Mononuclear cell (primary cell): ENCODE measurements around the gene ATAD2B. TPM values are rescaled to one million over a fixed set of nuclear protein-coding genes. Genes with fewer than 3 reads are reported as not detected.
"Not testable (repeated sequence)": the region's sequence is repeated elsewhere in the genome, so short reads cannot be mapped to it uniquely, and the experiment has no call there.

Source experiments
- H3K27me3 ChIP-seq: 2 replicates; pipeline ENCODE4 v1.6.0; 2011; ENCODE audit warnings: low read length, control low read depth; ENCODE audit not compliant: insufficient read depth
- H3K4me1 ChIP-seq: 2 replicates; pipeline ENCODE4 v1.5.1; 2011; ENCODE audit warnings: mild to moderate bottlenecking, low read length, control low read depth; ENCODE audit not compliant: insufficient read depth
- H3K4me3 ChIP-seq: 2 replicates; pipeline ENCODE4 v1.5.1; 2011; ENCODE audit warnings: mild to moderate bottlenecking, low read length, moderate library complexity
- H3K9me3 ChIP-seq: 2 replicates; pipeline ENCODE4 v1.5.1; 2011; ENCODE audit warnings: low read depth, mild to moderate bottlenecking, control low read depth, low read length
- total RNA-seq: library from RNA; depleted of rRNA; stranded (reverse); fragments of >200 nt; gene quantifications from one replicate; pipeline ENCODE4 v1.2.3, GENCODE V29; 2012

The ATAD2B gene
- total RNA-seq, 1 donor, result 55.2 TPM

DNA sequence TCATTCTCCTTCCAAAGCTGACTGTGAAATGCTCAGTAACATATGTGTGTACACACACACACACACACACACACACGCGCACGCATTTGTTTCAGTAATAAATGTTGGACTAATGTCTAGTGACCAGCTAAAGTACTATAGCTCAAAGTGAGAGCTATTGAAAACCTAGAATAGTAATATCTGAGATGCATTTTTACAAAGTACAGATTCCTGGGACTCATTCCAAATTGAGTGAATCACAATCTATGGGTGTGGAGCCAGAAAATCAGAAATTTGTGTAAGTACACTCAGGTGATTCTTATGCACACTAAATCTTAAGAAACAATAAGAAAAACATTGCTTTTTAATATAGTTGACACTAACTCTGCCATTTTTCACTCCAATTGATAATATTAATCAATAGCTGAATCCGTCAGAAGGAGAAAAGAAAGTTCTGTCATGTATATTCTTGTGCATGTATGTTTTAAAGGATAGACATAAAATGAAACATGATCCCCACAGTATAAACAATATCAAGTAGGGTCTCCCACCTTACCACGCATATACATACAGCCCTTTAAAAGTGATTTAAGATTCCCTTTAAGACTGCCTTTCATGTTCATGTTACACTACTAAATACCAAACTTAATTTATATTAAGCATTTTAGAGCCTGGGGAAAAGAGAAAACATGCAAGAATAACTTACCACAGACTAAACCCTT, 123.5 kb downstream of the ATAD2B start:
- H3K9me3 ChIP-seq, result no peaks in the 10 kb centered on the region
- H3K4me3 ChIP-seq, result no peak overlapping the region
- no peaks in the 10 kb centered on the region for H3K27me3 ChIP-seq
- H3K4me1 ChIP-seq, result no peaks in the 10 kb centered on the region

DNA sequence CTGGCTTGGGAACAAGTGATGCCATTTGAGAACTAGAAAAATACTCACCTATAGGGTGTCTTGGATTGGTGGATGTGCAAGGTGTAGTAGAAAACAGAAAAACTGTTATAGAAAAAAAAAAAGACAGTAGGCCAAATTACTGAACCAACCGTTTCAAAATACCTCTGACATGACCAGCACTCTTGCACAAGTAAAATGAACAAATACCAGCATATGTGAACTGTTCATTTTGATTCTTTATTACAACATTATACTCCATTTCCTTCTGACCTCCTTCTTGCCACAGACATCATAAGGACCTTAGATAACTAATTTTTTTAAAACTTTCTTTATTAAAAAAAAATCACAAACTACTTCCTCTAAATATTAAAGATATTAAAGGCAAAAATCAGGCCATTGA, 125.5 kb downstream of the ATAD2B start:
- H3K4me3 ChIP-seq, result no peak overlapping the region
- no peaks in the 10 kb centered on the region for H3K4me1 ChIP-seq
- H3K9me3 ChIP-seq, result no peaks in the 10 kb centered on the region
- no peaks in the 10 kb centered on the region for H3K27me3 ChIP-seq

DNA sequence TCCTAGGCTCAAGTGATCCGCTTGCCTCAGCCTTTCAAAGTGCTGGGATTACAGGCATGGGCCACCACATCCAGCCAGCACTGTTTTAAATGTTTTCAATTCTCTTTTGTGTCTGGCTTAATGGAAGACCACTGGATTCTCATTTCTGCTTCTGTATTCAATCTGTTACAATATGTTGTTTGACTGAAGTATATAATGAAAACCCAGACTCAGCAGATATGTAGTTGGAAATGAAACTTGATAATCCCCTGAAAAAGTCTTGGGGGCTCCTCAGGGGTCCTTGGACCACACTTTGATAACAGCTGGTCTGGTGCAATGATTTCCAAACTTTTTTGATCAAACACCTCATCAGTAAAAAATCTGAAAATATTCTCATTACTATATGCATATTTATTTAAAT, 132.7 kb downstream of the ATAD2B start:
- Histone ChIP-seq H3K9me3 (no peaks in the 10 kb centered on the region), H3K27me3 (no peaks in the 10 kb centered on the region), H3K4me3 (no peak overlapping the region), H3K4me1 (no peaks in the 10 kb centered on the region)

DNA sequence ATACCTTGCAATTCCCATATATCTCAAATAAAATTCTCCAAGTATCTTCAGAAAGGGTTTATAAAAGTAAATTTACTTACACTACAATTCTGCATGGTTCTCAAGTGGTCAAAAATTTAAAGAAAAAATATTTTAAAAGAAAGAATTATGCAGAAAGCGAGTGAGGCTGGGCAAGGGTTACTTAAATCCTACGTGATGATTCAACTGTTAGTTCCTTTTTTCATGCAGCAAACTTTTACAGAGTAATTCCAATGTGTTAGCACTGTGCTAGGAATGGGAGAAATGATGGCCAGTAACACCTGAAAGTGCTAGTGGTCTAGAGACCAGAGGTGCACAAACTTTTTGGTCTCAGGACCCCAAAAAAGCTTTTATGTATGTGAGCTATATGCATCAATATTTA, 133.4 kb downstream of the ATAD2B start:
- Histone ChIP-seq H3K4me1 (no peaks in the 10 kb centered on the region), H3K4me3 (no peak overlapping the region), H3K27me3 (no peaks in the 10 kb centered on the region), H3K9me3 (no peaks in the 10 kb centered on the region)

- peaks cover 6% of the 10 kb centered on the region for H3K4me1 ChIP-seq
- no peaks in the 10 kb centered on the region for H3K9me3 ChIP-seq
- no peaks in the 10 kb centered on the region for H3K27me3 ChIP-seq
- no peak overlapping the region for H3K4me3 ChIP-seq
Observed at GRCh38 chr2:23791030-23791429, 135.9 kb downstream of the ATAD2B start.

DNA sequence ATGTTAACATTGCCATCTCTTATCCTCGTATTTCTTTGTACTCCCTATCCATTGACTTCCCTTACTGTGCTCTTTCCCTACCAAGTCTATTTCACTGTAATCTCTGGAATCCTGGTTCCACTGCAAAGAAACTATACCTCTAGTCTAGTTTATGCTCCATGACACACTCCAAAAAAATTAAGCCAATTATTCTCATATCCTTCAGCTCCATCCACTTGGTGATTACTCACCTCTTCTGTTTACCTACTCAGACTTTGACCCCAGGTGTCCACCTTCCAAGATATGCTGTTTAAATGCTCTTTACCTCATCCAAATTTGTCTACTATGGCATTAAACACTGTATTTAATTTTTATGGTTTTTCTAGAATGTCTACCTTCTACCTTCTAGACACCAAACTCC, 137.9 kb downstream of the ATAD2B start:
- Histone ChIP-seq H3K27me3 (no peaks in the 10 kb centered on the region), H3K9me3 (no peaks in the 10 kb centered on the region), H3K4me3 (no peak overlapping the region), H3K4me1 (peaks cover 6% of the 10 kb centered on the region)

GRCh38 chr2:23788100-23788499, 138.8 kb downstream of the ATAD2B start:
- H3K4me3 ChIP-seq, result no peak overlapping the region
- H3K27me3 ChIP-seq, result no peaks in the 10 kb centered on the region
- no peaks in the 10 kb centered on the region for H3K9me3 ChIP-seq
- peaks cover 6% of the 10 kb centered on the region for H3K4me1 ChIP-seq

- Histone ChIP-seq H3K4me3 (no peak overlapping the region), H3K4me1 (peaks cover 6% of the 10 kb centered on the region), H3K27me3 (no peaks in the 10 kb centered on the region), H3K9me3 (no peaks in the 10 kb centered on the region)
Observed at GRCh38 chr2:23784971-23785370, 142.0 kb downstream of the ATAD2B start.

DNA sequence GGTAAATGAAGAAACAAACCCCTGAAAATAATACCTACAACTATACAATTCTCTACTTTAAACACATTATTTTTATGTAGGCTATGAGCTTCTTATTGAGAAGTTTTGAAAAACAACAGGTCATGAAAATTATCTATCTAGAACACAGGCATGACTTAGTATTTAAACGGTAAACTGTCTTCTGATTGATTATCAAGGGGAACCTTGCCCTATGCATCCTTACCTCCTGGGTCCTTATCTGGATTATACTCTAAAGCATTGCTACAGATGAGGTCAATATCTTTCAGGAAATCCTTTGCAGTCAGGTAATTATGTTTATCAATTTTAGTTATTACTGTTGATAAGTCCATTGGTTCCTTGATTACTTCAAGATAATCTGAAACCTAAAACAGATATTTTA, 144.3 kb downstream of the ATAD2B start:
- Histone ChIP-seq H3K4me3 (no peak overlapping the region), H3K27me3 (no peaks in the 10 kb centered on the region), H3K4me1 (no peaks in the 10 kb centered on the region), H3K9me3 (no peaks in the 10 kb centered on the region)

GRCh38 chr2:23782126-23782525, 144.8 kb downstream of the ATAD2B start:
- Histone ChIP-seq H3K27me3 (no peaks in the 10 kb centered on the region), H3K4me1 (no peaks in the 10 kb centered on the region), H3K4me3 (no peak overlapping the region), H3K9me3 (no peaks in the 10 kb centered on the region)

GRCh38 chr2:23780465-23780864, 146.5 kb downstream of the ATAD2B start:
- not testable (repeated sequence) for H3K9me3 ChIP-seq, H3K4me3 ChIP-seq, H3K4me1 ChIP-seq, H3K27me3 ChIP-seq

DNA sequence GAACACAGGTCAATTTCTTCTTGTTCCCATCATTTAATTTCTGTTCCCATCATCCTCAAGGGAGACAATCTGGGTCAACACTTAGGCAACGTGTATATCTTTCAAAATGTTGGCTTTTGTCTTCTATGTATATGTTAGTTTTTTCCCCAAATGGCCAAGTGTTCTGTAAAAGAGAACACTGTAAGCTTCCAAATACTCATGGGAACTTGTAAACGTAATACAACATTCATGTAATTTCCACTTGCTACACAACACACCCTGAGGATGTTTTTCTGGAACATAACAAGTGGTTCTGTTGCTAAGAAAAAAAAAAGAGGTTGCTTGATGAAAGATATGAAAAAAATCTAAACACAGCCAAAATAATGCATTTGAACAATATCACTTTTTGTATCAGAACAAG, 149.1 kb downstream of the ATAD2B start:
- Histone ChIP-seq H3K27me3 (no peaks in the 10 kb centered on the region), H3K4me1 (no peaks in the 10 kb centered on the region), H3K9me3 (no peaks in the 10 kb centered on the region), H3K4me3 (no peak overlapping the region)

GRCh38 chr2:23776021-23776420, 150.9 kb downstream of the ATAD2B start:
- Histone ChIP-seq H3K9me3 (no peaks in the 10 kb centered on the region), H3K4me1 (peaks cover 10% of the 10 kb centered on the region), H3K4me3 (no peak overlapping the region), H3K27me3 (no peaks in the 10 kb centered on the region)

- H3K4me3 ChIP-seq, result no peak overlapping the region
- peaks cover 19% of the 10 kb centered on the region for H3K4me1 ChIP-seq
- H3K9me3 ChIP-seq, result no peaks in the 10 kb centered on the region
- no peaks in the 10 kb centered on the region for H3K27me3 ChIP-seq
Observed at GRCh38 chr2:23772684-23773083, 154.2 kb downstream of the ATAD2B start.

GRCh38 chr2:23772056-23772455, 154.9 kb downstream of the ATAD2B start:
- Histone ChIP-seq H3K27me3 (no peaks in the 10 kb centered on the region), H3K9me3 (no peaks in the 10 kb centered on the region), H3K4me1 (peaks cover 25% of the 10 kb centered on the region), H3K4me3 (no peak overlapping the region)

DNA sequence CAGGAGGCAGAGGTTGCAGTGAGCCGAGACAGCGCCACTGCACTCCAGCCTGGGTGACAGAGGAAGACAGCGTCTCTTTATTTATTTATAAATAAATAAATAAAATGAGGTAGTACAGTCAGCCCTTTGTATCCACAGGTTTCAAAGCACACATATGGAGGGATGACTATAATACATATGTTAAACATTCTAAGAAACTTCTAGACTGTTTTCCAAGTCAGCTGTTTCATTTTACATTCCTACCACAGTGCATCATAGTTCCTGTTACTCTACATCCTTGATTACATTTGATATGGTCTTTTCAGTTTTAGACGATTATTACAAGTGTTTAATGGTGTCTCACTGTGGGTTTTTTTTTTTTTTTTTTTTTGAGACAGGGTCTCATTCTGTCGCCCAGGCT, 157.6 kb downstream of the ATAD2B start:
- Histone ChIP-seq H3K4me1 (peaks cover 26% of the 10 kb centered on the region), H3K27me3 (no peaks in the 10 kb centered on the region)

More for the DNA sequence above, 157.6 kb downstream of the ATAD2B start:
- no peaks in the 10 kb centered on the region for H3K9me3 ChIP-seq
- H3K4me3 ChIP-seq, result no peak overlapping the region
